ENCODE data around the gene GPD1.

DNA sequence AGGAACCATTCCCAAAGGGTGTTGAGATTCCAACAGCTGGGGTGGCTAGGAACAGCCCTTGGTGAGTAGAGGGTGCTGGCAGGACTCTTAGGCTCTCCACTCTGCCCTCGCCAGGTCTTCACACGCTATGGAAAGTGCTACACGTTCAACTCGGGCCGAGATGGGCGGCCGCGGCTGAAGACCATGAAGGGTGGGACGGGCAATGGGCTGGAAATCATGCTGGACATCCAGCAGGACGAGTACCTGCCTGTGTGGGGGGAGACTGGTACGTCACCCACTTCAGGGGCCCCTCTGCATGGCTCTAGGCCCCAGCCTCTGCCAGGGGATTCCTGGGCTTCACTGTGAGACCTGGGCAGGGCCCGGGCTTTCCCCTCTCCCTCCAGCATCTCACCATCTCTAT is 26.7 kb upstream of the GPD1 start:
- TF ChIP-seq, protein P1, sequence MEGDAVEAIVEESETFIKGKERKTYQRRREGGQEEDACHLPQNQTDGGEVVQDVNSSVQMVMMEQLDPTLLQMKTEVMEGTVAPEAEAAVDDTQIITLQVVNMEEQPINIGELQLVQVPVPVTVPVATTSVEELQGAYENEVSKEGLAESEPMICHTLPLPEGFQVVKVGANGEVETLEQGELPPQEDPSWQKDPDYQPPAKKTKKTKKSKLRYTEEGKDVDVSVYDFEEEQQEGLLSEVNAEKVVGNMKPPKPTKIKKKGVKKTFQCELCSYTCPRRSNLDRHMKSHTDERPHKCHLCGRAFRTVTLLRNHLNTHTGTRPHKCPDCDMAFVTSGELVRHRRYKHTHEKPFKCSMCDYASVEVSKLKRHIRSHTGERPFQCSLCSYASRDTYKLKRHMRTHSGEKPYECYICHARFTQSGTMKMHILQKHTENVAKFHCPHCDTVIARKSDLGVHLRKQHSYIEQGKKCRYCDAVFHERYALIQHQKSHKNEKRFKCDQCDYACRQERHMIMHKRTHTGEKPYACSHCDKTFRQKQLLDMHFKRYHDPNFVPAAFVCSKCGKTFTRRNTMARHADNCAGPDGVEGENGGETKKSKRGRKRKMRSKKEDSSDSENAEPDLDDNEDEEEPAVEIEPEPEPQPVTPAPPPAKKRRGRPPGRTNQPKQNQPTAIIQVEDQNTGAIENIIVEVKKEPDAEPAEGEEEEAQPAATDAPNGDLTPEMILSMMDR (IDR thresholded peaks at IDR 0.05), result no peak
- no peak for TF ChIP-seq EZH2 (IDR thresholded peaks at IDR 0.05)
